ENCODE data around the gene ARF3.

ARF3 gene

GRCh38 chr12:48947727-48948126 is 9.6 kb downstream of the ARF3 start:
- H3K4me3 ChIP-seq (ENCODE audit: low read length): no peak overlapping the region
- peaks cover 3% of the 10 kb centered on the region for H3K36me3 ChIP-seq (ENCODE audit: control insufficient read depth, insufficient read depth, low read length)
- H3K9ac ChIP-seq (ENCODE audit: low read length): no peak overlapping the region
- H3K27me3 ChIP-seq (ENCODE audit: control insufficient read depth, insufficient read depth, low read length): no peaks in the 10 kb centered on the region
- no peaks in the 10 kb centered on the region for H3K4me1 ChIP-seq (ENCODE audit: control insufficient read depth, insufficient read depth, low read length)
- no peak overlapping the region for H3K27ac ChIP-seq (ENCODE audit: low read depth, low read length)

- H3K4me3 ChIP-seq (ENCODE audit: low read length): no peak overlapping the region
- H3K27me3 ChIP-seq (ENCODE audit: control insufficient read depth, insufficient read depth, low read length): no peaks in the 10 kb centered on the region
- H3K9ac ChIP-seq (ENCODE audit: low read length): no peak overlapping the region
- H3K4me1 ChIP-seq (ENCODE audit: control insufficient read depth, insufficient read depth, low read length): no peaks in the 10 kb centered on the region
- H3K36me3 ChIP-seq (ENCODE audit: control insufficient read depth, insufficient read depth, low read length): peaks cover 2% of the 10 kb centered on the region
- H3K27ac ChIP-seq (ENCODE audit: low read depth, low read length): no peak overlapping the region
Measured at GRCh38 chr12:48946943-48947342, 10.3 kb downstream of the ARF3 start.

GRCh38 chr12:48946205-48946604 is 11.1 kb downstream of the ARF3 start:
- Histone ChIP-seq H3K4me3 (ENCODE audit: low read length) (no peak overlapping the region), H3K9ac (ENCODE audit: low read length) (no peak overlapping the region), H3K4me1 (ENCODE audit: control insufficient read depth, insufficient read depth, low read length) (no peaks in the 10 kb centered on the region)

GRCh38 chr12:48943221-48943620 is 14.1 kb downstream of the ARF3 start:
- no peak overlapping the region for H3K9ac ChIP-seq (ENCODE audit: low read length)
- peaks cover 8% of the 10 kb centered on the region for H3K36me3 ChIP-seq (ENCODE audit: control insufficient read depth, insufficient read depth, low read length)
- H3K27ac ChIP-seq (ENCODE audit: low read depth, low read length): no peak overlapping the region
- H3K4me3 ChIP-seq (ENCODE audit: low read length): no peak overlapping the region
- H3K4me1 ChIP-seq (ENCODE audit: control insufficient read depth, insufficient read depth, low read length): no peaks in the 10 kb centered on the region
- no peaks in the 10 kb centered on the region for H3K27me3 ChIP-seq (ENCODE audit: control insufficient read depth, insufficient read depth, low read length)

More at GRCh38 chr12:48946205-48946604, 11.1 kb downstream of the ARF3 start:
- peaks cover 2% of the 10 kb centered on the region for H3K36me3 ChIP-seq (ENCODE audit: control insufficient read depth, insufficient read depth, low read length)
- H3K27ac ChIP-seq (ENCODE audit: low read depth, low read length): no peak overlapping the region
- no peaks in the 10 kb centered on the region for H3K27me3 ChIP-seq (ENCODE audit: control insufficient read depth, insufficient read depth, low read length)

GRCh38 chr12:48940181-48940580 is 17.1 kb downstream of the ARF3 start:
- Histone ChIP-seq H3K27me3 (ENCODE audit: control insufficient read depth, insufficient read depth, low read length) (no peaks in the 10 kb centered on the region), H3K36me3 (ENCODE audit: control insufficient read depth, insufficient read depth, low read length) (peaks cover 11% of the 10 kb centered on the region), H3K4me3 (ENCODE audit: low read length) (no peak overlapping the region), H3K9ac (ENCODE audit: low read length) (no peak overlapping the region), H3K4me1 (ENCODE audit: control insufficient read depth, insufficient read depth, low read length) (no peaks in the 10 kb centered on the region), H3K27ac (ENCODE audit: low read depth, low read length) (no peak overlapping the region)

DNA sequence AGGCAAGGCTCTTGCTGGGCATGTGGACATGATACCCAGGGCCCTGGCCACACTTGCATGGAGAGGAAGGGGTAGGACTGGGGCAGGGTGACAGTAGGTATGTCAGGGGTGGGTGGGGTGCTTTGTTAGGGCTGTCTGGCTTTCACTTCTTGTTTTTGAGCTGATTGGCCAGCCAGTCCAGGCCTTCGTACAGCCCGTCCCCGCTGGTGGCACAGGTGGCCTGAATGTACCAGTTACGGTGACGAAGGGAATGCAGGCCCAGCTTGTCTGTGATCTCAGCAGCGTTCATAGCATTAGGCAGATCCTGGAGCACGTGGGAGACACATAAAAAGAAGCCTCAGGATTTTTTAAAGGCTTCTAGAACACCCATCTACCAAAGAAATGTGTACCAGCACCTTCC is 18.5 kb downstream of the ARF3 start:
- Histone ChIP-seq H3K27me3 (ENCODE audit: control insufficient read depth, insufficient read depth, low read length) (no peaks in the 10 kb centered on the region), H3K4me3 (ENCODE audit: low read length) (no peak overlapping the region), H3K4me1 (ENCODE audit: control insufficient read depth, insufficient read depth, low read length) (no peaks in the 10 kb centered on the region), H3K27ac (ENCODE audit: low read depth, low read length) (no peak overlapping the region), H3K9ac (ENCODE audit: low read length) (no peak overlapping the region), H3K36me3 (ENCODE audit: control insufficient read depth, insufficient read depth, low read length) (peaks cover 11% of the 10 kb centered on the region)

DNA sequence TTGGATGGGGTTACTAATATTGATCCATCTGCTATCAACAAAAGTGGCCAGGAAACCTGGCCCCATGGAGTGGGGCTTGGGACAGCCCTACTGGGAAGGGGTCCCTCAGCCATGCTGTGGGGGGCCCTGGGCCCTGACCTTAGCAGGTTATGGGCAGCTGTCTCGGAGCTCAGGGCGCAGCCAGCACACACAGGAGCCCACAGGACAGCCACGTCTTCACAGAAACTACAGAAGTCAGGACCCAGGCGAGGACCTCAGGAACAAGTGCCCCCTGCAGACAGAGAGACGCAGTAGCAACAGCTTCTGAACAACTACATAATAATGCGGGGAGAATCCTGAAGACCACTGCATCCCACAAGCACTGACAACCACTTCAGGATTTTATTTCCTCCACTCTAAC is 20.1 kb downstream of the ARF3 start:
- Histone ChIP-seq H3K9ac (ENCODE audit: low read length) (no peak overlapping the region), H3K4me1 (ENCODE audit: control insufficient read depth, insufficient read depth, low read length) (no peaks in the 10 kb centered on the region), H3K27ac (ENCODE audit: low read depth, low read length) (no peak overlapping the region), H3K36me3 (ENCODE audit: control insufficient read depth, insufficient read depth, low read length) (peaks cover 12% of the 10 kb centered on the region), H3K27me3 (ENCODE audit: control insufficient read depth, insufficient read depth, low read length) (no peaks in the 10 kb centered on the region), H3K4me3 (ENCODE audit: low read length) (no peak overlapping the region)

- Histone ChIP-seq H3K27ac (ENCODE audit: low read depth, low read length) (no peak overlapping the region), H3K4me1 (ENCODE audit: control insufficient read depth, insufficient read depth, low read length) (no peaks in the 10 kb centered on the region), H3K36me3 (ENCODE audit: control insufficient read depth, insufficient read depth, low read length) (peaks cover 12% of the 10 kb centered on the region), H3K27me3 (ENCODE audit: control insufficient read depth, insufficient read depth, low read length) (no peaks in the 10 kb centered on the region), H3K4me3 (ENCODE audit: low read length) (no peak overlapping the region), H3K9ac (ENCODE audit: low read length) (no peak overlapping the region)
Measured at GRCh38 chr12:48936379-48936979, 20.8 kb downstream of the ARF3 start.

DNA sequence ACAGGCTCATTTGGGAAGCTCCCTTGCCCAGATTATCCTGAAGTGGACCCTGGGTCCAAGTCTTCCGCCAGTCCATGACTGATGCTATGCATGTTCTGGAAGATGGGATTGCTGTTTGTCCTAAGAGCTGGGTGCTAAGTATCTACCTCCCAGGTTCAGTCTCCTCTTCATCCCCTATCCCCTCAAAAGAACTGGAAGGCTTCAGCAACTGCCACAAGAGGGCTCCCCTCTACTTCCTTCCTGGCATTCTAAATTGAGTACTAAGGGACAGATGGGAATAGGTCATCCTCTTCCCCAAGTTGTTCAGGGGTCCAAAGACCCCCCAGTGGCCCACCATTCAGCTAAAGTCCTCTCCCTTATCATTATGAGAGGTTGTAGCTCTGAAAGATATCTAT is 23.0 kb downstream of the ARF3 start:
- Histone ChIP-seq H3K4me3 (ENCODE audit: low read length) (no peak overlapping the region), H3K4me1 (ENCODE audit: control insufficient read depth, insufficient read depth, low read length) (no peaks in the 10 kb centered on the region), H3K27ac (ENCODE audit: low read depth, low read length) (no peak overlapping the region), H3K36me3 (ENCODE audit: control insufficient read depth, insufficient read depth, low read length) (peaks cover 10% of the 10 kb centered on the region), H3K9ac (ENCODE audit: low read length) (no peak overlapping the region), H3K27me3 (ENCODE audit: control insufficient read depth, insufficient read depth, low read length) (no peaks in the 10 kb centered on the region)

DNA sequence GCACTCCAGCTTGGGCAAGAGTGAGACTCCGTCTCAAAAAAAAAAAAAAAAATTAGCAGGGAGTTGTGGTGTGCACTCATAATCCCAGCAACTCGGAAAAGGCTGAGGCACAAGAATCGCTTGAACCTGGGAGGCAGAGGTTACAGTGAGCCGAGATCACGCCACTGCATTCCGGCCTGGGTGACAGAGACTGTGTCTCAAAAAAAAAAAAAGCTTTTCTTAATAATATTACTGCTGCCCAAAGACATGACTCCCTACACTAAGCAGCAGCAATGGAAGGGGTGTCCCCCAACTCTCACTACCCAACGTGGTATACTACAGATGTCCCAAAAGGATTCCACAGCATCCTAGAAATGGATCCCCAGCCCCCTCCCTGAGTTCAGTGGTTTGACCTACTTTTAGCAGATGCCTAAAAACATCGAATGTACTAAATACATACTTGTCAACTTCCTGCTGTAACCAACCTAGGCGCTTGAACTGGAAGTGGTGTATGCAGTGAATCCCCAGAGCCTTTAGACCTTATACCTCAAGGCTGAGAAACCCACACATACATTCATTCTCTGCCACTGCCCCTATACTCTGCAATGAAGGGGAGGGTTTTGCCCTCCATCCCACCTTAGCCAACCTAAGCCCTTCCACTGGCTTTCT is 23.5 kb downstream of the ARF3 start:
- H3K4me1 ChIP-seq (ENCODE audit: control insufficient read depth, insufficient read depth, low read length): no peaks in the 10 kb centered on the region
- no peak overlapping the region for H3K9ac ChIP-seq (ENCODE audit: low read length)
- no peak overlapping the region for H3K4me3 ChIP-seq (ENCODE audit: low read length)
- H3K27ac ChIP-seq (ENCODE audit: low read depth, low read length): no peak overlapping the region
- H3K36me3 ChIP-seq (ENCODE audit: control insufficient read depth, insufficient read depth, low read length): peaks cover 8% of the 10 kb centered on the region
- H3K27me3 ChIP-seq (ENCODE audit: control insufficient read depth, insufficient read depth, low read length): no peaks in the 10 kb centered on the region

DNA sequence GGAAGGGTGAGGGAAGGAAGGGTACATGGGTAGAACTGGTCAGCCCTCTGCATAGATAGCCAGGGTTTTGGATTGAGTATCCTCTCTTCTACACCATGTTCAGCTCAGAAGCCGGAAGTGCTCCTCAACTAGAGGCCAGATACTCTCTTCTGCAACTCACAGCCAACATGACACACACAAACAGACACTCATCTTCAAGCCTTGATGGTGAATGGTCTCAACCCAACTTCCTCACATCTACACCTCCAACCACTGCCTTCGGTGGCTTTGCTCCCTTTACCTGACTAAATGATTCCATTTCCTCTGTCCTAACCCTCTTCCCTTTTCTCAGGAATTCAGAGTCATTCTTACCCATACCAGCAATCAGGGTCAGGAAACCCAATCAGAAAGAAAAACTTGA is 24.4 kb downstream of the ARF3 start:
- peaks cover 8% of the 10 kb centered on the region for H3K36me3 ChIP-seq (ENCODE audit: control insufficient read depth, insufficient read depth, low read length)
- H3K4me3 ChIP-seq (ENCODE audit: low read length): no peak overlapping the region
- no peak overlapping the region for H3K27ac ChIP-seq (ENCODE audit: low read depth, low read length)
- H3K9ac ChIP-seq (ENCODE audit: low read length): no peak overlapping the region
- H3K27me3 ChIP-seq (ENCODE audit: control insufficient read depth, insufficient read depth, low read length): no peaks in the 10 kb centered on the region
- no peaks in the 10 kb centered on the region for H3K4me1 ChIP-seq (ENCODE audit: control insufficient read depth, insufficient read depth, low read length)

DNA sequence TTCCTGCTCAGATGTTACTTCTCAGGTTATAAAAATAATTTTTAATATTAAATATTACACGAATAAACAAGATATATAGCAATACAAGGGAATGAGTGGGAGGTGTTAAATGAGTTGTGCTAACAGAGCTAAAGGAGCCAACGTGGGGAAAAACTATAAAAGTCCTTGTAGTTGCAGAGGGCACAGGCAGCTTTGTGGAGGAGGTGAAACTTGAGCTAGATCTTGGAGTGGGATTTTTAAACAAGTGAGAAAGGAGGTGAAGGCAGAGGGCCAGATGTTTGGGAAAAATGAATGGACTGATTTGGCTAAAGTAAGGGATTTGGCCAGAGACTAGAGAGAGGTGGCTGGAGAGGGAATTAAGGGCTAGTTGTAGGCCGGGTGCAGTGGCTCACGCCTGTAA is 26.8 kb downstream of the ARF3 start:
- H3K27me3 ChIP-seq (ENCODE audit: control insufficient read depth, insufficient read depth, low read length): no peaks in the 10 kb centered on the region
- H3K36me3 ChIP-seq (ENCODE audit: control insufficient read depth, insufficient read depth, low read length): peaks cover 5% of the 10 kb centered on the region
- no peak overlapping the region for H3K9ac ChIP-seq (ENCODE audit: low read length)
- no peak overlapping the region for H3K27ac ChIP-seq (ENCODE audit: low read depth, low read length)
- no peak overlapping the region for H3K4me3 ChIP-seq (ENCODE audit: low read length)
- peaks cover 4% of the 10 kb centered on the region for H3K4me1 ChIP-seq (ENCODE audit: control insufficient read depth, insufficient read depth, low read length)

GRCh38 chr12:48929551-48929950 is 27.7 kb downstream of the ARF3 start:
- no peak overlapping the region for H3K27ac ChIP-seq (ENCODE audit: low read depth, low read length)
- no peak overlapping the region for H3K4me3 ChIP-seq (ENCODE audit: low read length)
- no peak overlapping the region for H3K9ac ChIP-seq (ENCODE audit: low read length)
- peaks cover 4% of the 10 kb centered on the region for H3K4me1 ChIP-seq (ENCODE audit: control insufficient read depth, insufficient read depth, low read length)
- H3K36me3 ChIP-seq (ENCODE audit: control insufficient read depth, insufficient read depth, low read length): peaks cover 5% of the 10 kb centered on the region
- no peaks in the 10 kb centered on the region for H3K27me3 ChIP-seq (ENCODE audit: control insufficient read depth, insufficient read depth, low read length)
